ENCODE data around the gene TTC7B.

DNA sequence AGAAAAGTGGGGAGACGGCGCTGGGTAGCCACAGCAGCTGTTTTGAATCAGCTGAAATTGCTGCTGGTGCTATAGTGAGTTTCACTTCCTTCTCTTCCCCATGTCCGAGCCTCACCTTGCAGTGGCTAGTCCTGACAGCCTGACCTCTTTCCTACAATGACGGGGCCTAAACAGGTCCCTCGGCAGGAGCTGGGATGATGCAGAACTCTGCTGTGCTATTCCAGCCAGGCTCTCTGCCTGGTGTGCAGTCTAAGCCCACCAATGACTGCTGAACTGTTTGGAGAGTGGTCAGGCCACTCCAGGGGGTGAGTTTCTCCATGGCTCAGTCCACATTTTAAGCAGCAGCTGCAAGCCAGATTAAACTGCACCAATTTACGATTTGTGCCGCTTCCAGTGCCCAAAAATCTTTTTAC, 207.3 kb downstream of the TTC7B start:
- TF ChIP-seq, protein P1, sequence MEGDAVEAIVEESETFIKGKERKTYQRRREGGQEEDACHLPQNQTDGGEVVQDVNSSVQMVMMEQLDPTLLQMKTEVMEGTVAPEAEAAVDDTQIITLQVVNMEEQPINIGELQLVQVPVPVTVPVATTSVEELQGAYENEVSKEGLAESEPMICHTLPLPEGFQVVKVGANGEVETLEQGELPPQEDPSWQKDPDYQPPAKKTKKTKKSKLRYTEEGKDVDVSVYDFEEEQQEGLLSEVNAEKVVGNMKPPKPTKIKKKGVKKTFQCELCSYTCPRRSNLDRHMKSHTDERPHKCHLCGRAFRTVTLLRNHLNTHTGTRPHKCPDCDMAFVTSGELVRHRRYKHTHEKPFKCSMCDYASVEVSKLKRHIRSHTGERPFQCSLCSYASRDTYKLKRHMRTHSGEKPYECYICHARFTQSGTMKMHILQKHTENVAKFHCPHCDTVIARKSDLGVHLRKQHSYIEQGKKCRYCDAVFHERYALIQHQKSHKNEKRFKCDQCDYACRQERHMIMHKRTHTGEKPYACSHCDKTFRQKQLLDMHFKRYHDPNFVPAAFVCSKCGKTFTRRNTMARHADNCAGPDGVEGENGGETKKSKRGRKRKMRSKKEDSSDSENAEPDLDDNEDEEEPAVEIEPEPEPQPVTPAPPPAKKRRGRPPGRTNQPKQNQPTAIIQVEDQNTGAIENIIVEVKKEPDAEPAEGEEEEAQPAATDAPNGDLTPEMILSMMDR (IDR thresholded peaks at IDR 0.05; ENCODE audit: insufficient read depth, low read length), result no peak
- TF ChIP-seq POLR2AphosphoS5 (IDR thresholded peaks at IDR 0.05; ENCODE audit: low read depth) (no peak), GABPA (IDR thresholded peaks at IDR 0.05; ENCODE audit: low read depth) (no peak), SPI1 (IDR thresholded peaks at IDR 0.05; ENCODE audit: borderline replicate concordance, low read depth) (no peak)
- TF ChIP-seq, protein P2, sequence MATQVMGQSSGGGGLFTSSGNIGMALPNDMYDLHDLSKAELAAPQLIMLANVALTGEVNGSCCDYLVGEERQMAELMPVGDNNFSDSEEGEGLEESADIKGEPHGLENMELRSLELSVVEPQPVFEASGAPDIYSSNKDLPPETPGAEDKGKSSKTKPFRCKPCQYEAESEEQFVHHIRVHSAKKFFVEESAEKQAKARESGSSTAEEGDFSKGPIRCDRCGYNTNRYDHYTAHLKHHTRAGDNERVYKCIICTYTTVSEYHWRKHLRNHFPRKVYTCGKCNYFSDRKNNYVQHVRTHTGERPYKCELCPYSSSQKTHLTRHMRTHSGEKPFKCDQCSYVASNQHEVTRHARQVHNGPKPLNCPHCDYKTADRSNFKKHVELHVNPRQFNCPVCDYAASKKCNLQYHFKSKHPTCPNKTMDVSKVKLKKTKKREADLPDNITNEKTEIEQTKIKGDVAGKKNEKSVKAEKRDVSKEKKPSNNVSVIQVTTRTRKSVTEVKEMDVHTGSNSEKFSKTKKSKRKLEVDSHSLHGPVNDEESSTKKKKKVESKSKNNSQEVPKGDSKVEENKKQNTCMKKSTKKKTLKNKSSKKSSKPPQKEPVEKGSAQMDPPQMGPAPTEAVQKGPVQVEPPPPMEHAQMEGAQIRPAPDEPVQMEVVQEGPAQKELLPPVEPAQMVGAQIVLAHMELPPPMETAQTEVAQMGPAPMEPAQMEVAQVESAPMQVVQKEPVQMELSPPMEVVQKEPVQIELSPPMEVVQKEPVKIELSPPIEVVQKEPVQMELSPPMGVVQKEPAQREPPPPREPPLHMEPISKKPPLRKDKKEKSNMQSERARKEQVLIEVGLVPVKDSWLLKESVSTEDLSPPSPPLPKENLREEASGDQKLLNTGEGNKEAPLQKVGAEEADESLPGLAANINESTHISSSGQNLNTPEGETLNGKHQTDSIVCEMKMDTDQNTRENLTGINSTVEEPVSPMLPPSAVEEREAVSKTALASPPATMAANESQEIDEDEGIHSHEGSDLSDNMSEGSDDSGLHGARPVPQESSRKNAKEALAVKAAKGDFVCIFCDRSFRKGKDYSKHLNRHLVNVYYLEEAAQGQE (IDR thresholded peaks at IDR 0.05; ENCODE audit: insufficient replicate concordance, low read depth), result no peak

All from HL-60 (cell line).